ENCODE results near the gene HCN4.

- TF ChIP-seq CTCF (IDR thresholded peaks at IDR 0.05 in 4 of 5, conservative IDR thresholded peaks at IDR 0.05 in 1 of 5) (no peak), POLR2A (IDR thresholded peaks at IDR 0.05) (no peak)
Observed at GRCh38 chr15:73395671-73396070, 26.9 kb upstream of the HCN4 start.
